SU-DHL-6 (cell line): Measurements from ENCODE around the gene AMOTL1.

ENCODE experiments used
- CTCF ChIP-seq: fragments of 200-600 bp; sonication (generic); IDR thresholded peaks from one replicate; pipeline ENCODE4 v1.5.1; 2017; ENCODE audit warnings: antibody characterized with exemption, mild to moderate bottlenecking, low read length, moderate library complexity; ENCODE audit not compliant: insufficient read depth, poor library complexity, severe bottlenecking
- EZH2phosphoT487 ChIP-seq: fragments of 200-600 bp; sonication (generic), shearing (Covaris generic); conservative IDR thresholded peaks from 2 replicates; pipeline ENCODE4 v1.6.1; 2018; ENCODE audit warnings: mild to moderate bottlenecking, antibody characterized with exemption, low read length, moderate library complexity, mixed read lengths

GRCh38 chr11:94730153-94730552 is 38.0 kb upstream of the AMOTL1 start:
- TF ChIP-seq CTCF, result no peak
- no peak for TF ChIP-seq EZH2phosphoT487
